Body of pancreas (tissue), 4 donors: ENCODE data around the gene GTF2IRD1. TPM values are rescaled to one million over a fixed set of nuclear protein-coding genes. Genes with fewer than 3 reads are reported as not detected.

ENCODE experiments used
- ATAC-seq: fragments of 150-250 bp; one replicate; pipeline ENCODE4 v1.9.1; 2016
- DNase-seq, 4 donors: peaks; one replicate each; pipeline ENCODE4 v3.0.0-alpha.2; 2019
- H3K27ac ChIP-seq, 4 donors: fragments of 200-600 bp; sonication (generic); 1 replicate in 3 of 4; 2 replicates in 1 of 4; pipeline versions ENCODE4 v1.5.1 to v1.6.1; 2016 to 2019; ENCODE audit warnings: mild to moderate bottlenecking in 1 of 4, mixed read lengths in 1 of 4, moderate library complexity in 1 of 4
- H3K27me3 ChIP-seq, 2 donors: fragments of 200-600 bp; sonication (generic); one replicate each; pipeline ENCODE4 v1.6.0; 2016; ENCODE audit warnings: mild to moderate bottlenecking in 1 of 2
- H3K36me3 ChIP-seq, 2 donors: fragments of 200-600 bp; sonication (generic); replicated peaks in 1 of 2; 2 replicates each; pipeline ENCODE4 v1.5.1; 2016; ENCODE audit warnings: low read depth in 2 of 2; ENCODE audit not compliant: insufficient read depth in 1 of 2
- H3K4me1 ChIP-seq: fragments of 200-600 bp; sonication (generic); one replicate; pipeline ENCODE4 v1.6.0; 2016
- H3K4me3 ChIP-seq, 2 donors: fragments of 200-600 bp; sonication (generic); 1 replicate in 1 of 2; 2 replicates in 1 of 2; pipeline ENCODE4 v1.5.1; 2016 to 2019
- H3K9me3 ChIP-seq, 3 donors: fragments of 200-600 bp; sonication (generic); 1 replicate in 2 of 3; 2 replicates in 1 of 3; pipeline ENCODE4 v1.5.1; 2016
- POLR2A ChIP-seq, 3 donors: fragments of 450-650 bp; IDR thresholded peaks; one replicate each; pipeline ENCODE4 v1.6.1; 2016; ENCODE audit warnings: antibody characterized with exemption in 3 of 3, mild to moderate bottlenecking in 2 of 3
- WGBS, 2 donors: methylation state at CpG; one replicate each; pipeline ENCODE4 v1.1.5; 2017; 5-methylcytosine and 5-hydroxymethylcytosine counted together
- intact Hi-C: fragments of 100-400 bp; cut with DNase I; formaldehyde crosslinking; loops from one replicate; pipeline ENCODE4 v1.15.1; 2023
- total RNA-seq, 2 donors: library from RNA; depleted of rRNA; stranded (reverse); fragments of >200 nt; gene quantifications; one replicate each; pipeline ENCODE4 v1.1.0, GENCODE V29; 2016
- TF ChIP-seq, protein P1 (sequence below), 7 experiments: fragments of 450-650 bp in 4 of 7; fragments of 200-600 bp in 3 of 7; sonication (generic) in 3 of 7; IDR thresholded peaks; one replicate each; pipeline ENCODE4 v1.5.1; 2016 to 2019; ENCODE audit warnings: antibody characterized with exemption in 7 of 7

The GTF2IRD1 gene
- total RNA-seq, 2 donors from 2014 or later: 9.2 to 11.2 TPM

DNA sequence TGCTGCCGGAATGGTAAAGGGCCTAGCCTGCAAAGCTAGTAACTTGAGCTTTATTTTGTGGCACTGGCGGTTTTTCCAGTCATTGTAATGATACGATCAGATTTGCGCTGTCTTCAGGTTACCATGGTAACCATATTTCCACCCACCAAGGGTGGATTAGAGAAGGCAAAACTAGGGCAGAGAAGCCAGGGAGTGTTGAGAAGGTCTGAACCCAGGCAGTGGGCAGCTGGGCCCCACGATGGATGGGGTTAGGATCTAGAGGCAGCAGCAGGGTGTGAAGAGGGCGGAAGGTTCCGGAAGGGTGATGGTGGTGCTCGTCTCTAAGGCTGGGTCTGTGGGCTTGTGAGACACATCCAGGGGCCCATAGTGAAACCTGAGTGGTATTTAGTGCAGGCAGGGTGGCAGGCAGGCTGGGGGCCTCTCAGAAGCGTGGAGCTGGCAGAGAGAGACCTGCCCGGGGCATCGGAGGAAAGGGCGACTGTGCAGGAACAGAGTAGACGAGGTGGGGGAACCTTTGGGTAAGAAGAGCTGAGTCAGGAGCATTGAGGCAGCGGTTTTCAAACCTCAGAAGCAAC lies 115.9 kb downstream of the GTF2IRD1 start:
- H3K4me3 ChIP-seq: no peak overlapping the region
- TF ChIP-seq, protein P1, sequence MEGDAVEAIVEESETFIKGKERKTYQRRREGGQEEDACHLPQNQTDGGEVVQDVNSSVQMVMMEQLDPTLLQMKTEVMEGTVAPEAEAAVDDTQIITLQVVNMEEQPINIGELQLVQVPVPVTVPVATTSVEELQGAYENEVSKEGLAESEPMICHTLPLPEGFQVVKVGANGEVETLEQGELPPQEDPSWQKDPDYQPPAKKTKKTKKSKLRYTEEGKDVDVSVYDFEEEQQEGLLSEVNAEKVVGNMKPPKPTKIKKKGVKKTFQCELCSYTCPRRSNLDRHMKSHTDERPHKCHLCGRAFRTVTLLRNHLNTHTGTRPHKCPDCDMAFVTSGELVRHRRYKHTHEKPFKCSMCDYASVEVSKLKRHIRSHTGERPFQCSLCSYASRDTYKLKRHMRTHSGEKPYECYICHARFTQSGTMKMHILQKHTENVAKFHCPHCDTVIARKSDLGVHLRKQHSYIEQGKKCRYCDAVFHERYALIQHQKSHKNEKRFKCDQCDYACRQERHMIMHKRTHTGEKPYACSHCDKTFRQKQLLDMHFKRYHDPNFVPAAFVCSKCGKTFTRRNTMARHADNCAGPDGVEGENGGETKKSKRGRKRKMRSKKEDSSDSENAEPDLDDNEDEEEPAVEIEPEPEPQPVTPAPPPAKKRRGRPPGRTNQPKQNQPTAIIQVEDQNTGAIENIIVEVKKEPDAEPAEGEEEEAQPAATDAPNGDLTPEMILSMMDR (IDR thresholded peaks at IDR 0.05): no peak
- no peak for TF ChIP-seq POLR2A (IDR thresholded peaks at IDR 0.05)
- intact Hi-C loops: no loop called here
- H3K4me1 ChIP-seq: no peaks in the 10 kb centered on the region
- 89 to 94% methylated on average over 14 of the region's 14 CpGs for WGBS, 2 donors
- no peak overlapping the region for H3K27ac ChIP-seq
- DNase-seq (no peak), ATAC-seq (no peak)
- H3K27me3 ChIP-seq: no peaks in the 10 kb centered on the region
- no peaks in the 10 kb centered on the region for H3K9me3 ChIP-seq
- no peaks in the 10 kb centered on the region for H3K36me3 ChIP-seq

DNA sequence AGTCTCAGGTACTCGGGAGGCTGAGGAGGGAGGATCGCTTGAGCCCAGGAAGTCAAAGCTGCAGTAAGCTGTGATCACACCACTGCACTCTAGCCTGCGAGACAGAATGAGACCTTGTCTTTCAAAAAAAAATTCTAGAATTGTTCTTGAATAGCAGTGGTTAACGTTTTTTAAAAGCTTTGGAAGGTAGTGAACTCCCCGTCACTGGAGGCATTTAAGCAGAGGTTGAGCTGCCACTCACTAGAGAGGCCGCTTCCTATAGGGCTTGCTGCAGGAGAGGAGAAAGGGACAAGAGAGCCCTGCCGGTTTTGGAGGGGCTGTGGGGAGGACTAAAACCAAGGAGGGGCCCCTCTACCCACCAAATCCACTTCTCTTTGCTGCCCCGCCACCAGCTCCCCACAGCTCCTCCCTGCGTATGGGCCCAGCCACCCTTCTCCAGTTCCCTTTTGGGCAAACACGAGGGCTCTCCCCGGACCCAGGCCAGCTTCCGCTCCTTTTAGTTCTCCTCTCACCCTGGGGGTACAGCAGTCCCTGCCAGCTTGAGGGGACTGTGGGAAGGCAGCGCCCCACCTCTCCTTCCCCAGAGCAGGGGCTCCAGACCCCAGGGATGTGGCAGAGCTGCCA lies 116.9 kb downstream of the GTF2IRD1 start:
- TF ChIP-seq POLR2A (IDR thresholded peaks at IDR 0.05): no peak
- TF ChIP-seq, protein P1 (IDR thresholded peaks at IDR 0.05): no peak
- intact Hi-C loops: no loop called here
- Histone ChIP-seq H3K36me3 (no peaks in the 10 kb centered on the region), H3K27me3 (no peaks in the 10 kb centered on the region), H3K4me1 (no peaks in the 10 kb centered on the region), H3K9me3 (no peaks in the 10 kb centered on the region), H3K27ac (no peak overlapping the region), H3K4me3 (no peak overlapping the region)
- 86 to 87% methylated on average over 13 of the region's 13 CpGs for WGBS, 2 donors
- ATAC-seq (no peak), DNase-seq (no peak)

DNA sequence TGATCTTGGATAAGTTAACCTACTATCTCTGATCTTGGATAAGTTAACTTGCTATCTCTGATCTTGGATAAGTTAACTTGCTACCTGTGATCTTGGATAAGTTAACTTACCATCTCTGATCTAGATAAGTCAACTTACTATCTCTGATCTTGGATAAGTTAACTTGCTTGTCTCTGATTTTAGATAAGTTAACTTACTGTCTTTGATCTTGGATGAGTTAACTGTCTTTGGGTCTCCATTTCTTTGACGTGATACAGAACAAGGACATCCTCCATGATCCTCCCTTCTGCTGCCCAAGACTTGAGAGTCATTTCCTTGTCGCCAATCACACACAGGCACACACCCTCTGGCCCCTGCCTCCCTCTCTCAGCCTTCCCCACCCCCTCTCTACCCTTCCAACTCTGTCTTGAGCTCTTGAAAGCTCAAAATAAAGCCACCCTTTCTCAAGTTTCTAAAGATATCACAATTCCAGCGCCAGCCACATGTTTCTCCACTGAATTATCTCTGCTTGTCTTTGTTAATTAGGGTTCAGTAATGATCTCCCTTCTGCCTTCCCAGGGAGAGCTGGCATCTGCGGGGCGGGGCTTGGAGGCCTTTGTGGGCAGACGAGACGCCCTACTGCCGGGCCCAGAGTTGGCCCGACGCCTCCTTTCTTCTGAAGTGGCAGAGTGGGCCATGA lies 118.7 kb downstream of the GTF2IRD1 start:
- intact Hi-C loops: no loop called here
- no peak for TF ChIP-seq POLR2A (IDR thresholded peaks at IDR 0.05)
- TF ChIP-seq, protein P1 (IDR thresholded peaks at IDR 0.05): no peak
- H3K9me3 ChIP-seq: no peaks in the 10 kb centered on the region
- no peaks in the 10 kb centered on the region for H3K4me1 ChIP-seq
- H3K27ac ChIP-seq: no peak overlapping the region
- no peak for ATAC-seq
- no peaks in the 10 kb centered on the region for H3K27me3 ChIP-seq
- no peaks in the 10 kb centered on the region for H3K36me3 ChIP-seq
- DNase-seq: no peak
- H3K4me3 ChIP-seq: no peak overlapping the region
- WGBS, 2 donors: 70 to 73% methylated on average over 10 of the region's 10 CpGs

DNA sequence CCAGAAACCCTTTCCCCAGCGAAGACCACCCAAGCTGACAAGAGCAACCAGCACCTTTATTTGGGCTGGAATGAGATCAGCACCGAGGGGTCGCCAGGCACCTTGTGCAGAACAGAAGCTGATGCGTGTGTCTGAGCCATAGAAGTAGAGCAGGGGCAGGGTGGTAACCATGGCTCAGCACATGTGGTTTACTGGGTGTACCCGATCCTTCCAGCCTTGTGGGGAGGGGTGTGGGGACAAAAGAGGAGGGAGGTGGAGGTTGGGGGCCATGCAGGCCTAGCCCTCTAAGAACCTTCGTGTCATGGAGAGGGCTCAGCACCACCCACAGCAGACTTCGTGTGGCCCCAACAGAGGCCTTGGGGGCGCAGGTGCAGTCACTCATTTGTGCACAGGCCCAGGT lies 119.8 kb downstream of the GTF2IRD1 start:
- intact Hi-C loops: no loop called here
- no peak overlapping the region for H3K27ac ChIP-seq
- 86 to 93% methylated on average over 8 of the region's 8 CpGs for WGBS, 2 donors
- DNase-seq (no peak), ATAC-seq (no peak)
- TF ChIP-seq, protein P1 (IDR thresholded peaks at IDR 0.05): no peak
- TF ChIP-seq POLR2A (IDR thresholded peaks at IDR 0.05): no peak
- no peaks in the 10 kb centered on the region for H3K4me1 ChIP-seq
- H3K4me3 ChIP-seq: no peak overlapping the region
- H3K36me3 ChIP-seq: no peaks in the 10 kb centered on the region
- H3K9me3 ChIP-seq: no peaks in the 10 kb centered on the region
- no peaks in the 10 kb centered on the region for H3K27me3 ChIP-seq
